CD4-positive, alpha-beta T cell treated with Interleukin-2 at 100 ng/mL for 4 hours (primary cell): ENCODE measurements around the gene IGLON5.

Source experiments
- DNase-seq: peaks from one replicate; pipeline ENCODE4 v3.0.0-alpha.2; 2020; ENCODE audit warnings: low spot score

IGLON5 gene

GRCh38 chr19:51365211-51365964 is 53.9 kb downstream of the IGLON5 start:
- DNase-seq = peak; percentile 32

DNA sequence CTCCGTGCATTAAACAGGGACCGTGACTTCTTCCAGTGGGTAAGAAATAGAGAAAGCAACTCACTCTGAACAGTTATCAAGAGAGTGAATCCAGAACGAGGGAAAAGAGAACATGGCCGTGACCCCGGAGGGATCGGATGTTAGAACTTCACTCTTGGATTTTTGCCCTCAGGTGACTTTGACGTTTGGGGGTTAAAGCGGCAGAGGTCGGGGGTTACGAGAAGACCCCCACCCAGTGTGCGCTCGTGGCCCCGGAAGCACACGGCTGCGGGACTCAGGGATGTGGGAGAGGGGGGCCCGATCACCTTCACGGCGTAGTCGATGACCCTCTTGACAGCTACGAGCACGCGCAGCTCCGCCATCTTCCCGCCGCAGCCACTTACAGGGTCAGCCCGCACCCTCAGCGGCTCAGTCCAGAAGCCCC is 54.5 kb downstream of the IGLON5 start, which contains the start of gene ETFB:
TSS of gene ETFB (minus strand) at position 424 of the 424 bp plus-strand sequence. CDS start at position 362, 62 bp downstream.
- DNase-seq = no peak

GRCh38 chr19:51366389-51367254 is 55.2 kb downstream of the IGLON5 start:
- DNase-seq = peak; percentile 94

GRCh38 chr19:51367255-51367564 is 55.8 kb downstream of the IGLON5 start:
- DNase-seq = no peak

DNA sequence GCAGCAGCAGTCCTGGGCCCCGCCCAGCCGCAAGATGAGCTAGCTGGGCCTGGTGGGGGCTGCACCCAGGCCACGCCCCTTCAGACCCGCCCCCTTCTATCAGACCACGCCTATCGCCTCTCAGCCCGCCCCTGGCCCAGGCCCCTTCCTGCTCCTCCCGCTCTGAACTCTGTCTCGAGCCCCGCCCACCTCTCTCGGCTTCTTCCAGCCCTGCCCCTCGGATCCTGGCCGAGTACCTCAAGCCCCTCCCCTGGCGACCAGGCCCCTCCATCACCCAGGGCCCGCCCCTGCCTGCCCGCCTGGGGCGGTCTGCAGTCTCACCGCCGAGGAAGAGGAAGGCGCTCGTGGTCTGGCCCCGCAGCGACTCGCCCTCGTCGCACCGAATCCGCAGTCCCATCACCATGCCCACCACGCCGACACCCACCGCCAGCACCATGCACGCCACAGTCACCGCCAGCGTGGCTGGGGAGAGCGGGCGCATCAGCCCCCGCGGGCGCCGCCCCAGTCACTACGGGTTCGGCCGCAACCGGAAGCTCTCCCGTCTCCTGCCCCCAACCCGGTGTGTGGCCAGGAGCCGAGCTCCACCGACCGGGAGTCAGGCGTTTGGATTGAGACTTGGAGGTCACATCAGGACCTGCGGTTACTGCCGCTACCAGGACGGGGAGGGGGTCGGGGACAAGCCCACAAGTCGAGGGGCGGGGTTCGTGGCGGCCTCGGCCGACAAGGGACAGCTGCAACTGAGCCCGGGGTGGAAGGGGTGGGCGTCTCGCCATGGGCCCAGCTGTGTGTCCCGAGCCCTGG is 56.3 kb downstream of the IGLON5 start:
- DNase-seq = peak; percentile 98

DNA sequence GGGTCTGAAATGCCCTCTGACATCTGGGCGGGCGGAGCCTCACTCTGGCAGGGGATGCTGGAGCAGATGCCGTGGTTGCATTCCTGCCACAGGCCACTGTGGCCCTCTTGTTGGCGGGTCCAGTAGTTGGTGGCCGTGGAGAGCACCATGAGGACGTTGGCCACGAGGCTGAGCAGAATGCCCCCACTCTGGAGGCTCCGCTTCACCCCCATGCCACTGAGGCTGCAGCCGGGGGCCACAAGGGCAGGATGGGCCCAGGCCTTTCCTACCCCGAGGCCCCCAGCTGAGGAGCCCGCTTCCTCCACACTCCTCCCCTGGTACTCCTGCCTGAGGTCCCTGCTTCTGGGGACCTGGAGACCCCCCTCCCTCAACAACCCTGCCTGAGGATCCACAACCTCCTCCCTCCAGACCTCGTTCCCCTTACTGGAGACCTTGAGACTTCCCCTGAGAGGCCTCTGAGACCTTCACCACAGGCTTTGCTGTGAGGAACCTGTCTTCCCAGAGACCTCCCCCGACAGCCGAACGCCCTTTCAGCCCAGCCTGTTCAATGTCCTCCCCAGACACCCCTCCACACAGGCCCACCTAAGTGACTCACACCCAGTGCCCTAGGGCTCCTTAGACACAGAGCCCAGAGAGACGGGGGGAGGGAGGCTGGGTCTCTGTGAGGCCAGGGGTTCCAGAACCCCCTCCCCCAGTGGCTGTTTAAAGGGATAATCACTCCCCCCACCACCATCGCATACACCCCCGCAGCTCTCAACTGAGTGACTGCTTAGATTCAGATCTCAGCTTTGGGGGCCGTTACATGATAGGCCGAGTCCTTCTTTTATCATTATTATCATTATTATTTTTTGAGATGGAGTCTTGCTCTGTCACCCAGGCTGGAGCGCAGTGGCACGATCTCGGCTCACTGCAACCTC is 57.2 kb downstream of the IGLON5 start, which contains the start of gene CLDND2:
TSS of gene CLDND2 (minus strand) at position 638 of the 917 bp plus-strand sequence. CDS start at position 212, 426 bp downstream.
- DNase-seq = peak; percentile 45

DNA sequence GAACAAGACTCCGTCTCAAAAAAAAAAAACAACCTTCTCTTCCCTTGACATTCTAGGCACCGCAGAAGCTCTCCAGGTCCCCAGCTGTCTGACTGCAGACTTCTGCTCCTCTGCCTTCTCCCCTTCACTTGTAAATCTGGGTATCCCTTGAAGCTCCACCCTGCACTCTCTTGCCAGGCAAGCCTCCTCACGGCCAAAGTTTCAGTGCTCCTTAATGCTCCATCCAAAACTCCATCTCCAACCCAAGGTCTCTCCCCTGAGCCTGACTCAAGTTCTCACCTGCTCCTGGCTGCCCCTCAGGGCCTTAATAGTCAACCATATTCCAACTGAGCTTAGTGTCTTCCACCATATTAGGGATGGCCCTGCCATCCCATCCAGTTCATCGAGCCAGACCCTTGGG is 58.8 kb downstream of the IGLON5 start:
- DNase-seq = no peak

DNA sequence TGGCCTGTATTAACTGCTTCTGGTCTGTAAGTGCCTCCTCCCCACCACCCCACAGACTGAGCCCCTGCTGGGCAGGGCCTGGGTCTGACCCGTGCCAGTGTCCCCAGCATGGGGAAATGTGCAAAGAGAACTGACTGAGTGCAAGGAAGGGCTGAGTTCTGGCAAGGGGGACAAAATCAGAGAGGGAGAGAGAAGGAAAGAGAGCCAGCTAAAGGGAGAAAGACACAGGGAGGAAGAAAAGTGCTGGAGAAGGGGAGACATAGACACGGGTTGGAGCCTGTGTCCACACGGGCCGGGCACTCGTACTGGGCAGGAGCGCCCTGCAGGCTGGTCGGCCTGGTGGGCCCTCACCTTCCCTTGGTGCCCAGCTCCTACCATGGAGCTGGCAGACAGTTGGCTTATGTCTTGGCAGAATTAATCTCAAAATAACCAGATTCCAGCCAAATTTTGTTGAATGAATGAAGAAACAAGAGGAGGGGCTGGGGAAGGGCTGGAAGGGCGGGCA is 59.8 kb downstream of the IGLON5 start:
- no peak for DNase-seq

DNA sequence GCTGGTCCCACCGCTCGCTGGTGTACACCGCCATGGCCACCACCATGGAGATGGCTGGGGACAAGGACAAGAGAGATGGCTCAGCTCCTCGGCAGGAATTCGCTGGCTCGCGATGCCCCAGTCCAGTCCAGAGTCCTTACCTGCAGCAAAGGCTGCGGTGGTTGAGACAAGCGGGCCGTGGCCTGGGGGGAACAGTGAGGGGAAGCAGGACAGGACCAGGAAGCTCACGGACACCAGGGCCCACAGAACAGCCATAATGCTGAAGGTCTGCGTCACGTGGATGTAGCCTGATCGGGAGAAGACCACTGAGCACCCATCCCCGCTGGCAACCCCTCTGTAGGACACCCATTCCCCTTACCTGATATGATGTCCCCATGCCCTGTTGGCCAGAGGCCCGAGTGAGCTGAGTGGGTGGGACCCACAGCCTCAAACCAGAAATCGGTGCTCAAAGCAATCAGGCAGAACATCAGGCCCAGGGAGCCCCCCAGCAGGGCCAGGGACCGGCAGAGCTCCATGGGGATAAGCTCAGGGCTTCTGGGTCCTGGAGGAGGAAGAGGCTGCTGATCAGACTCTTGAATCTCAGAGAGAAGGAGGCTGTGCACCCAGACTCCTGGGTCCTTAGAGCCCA is 60.7 kb downstream of the IGLON5 start:
- no peak for DNase-seq

- peak; percentile 92 for DNase-seq
Measured at GRCh38 chr19:51372649-51373504, 61.4 kb downstream of the IGLON5 start, which contains the start of gene NKG7. Gene NKG7, minus strand, starts transcription at chr19:51372654. Its CDS starts 119 bp downstream, at chr19:51372535.

GRCh38 chr19:51375504-51376221 is 64.2 kb downstream of the IGLON5 start:
- peak; percentile 35 for DNase-seq

DNA sequence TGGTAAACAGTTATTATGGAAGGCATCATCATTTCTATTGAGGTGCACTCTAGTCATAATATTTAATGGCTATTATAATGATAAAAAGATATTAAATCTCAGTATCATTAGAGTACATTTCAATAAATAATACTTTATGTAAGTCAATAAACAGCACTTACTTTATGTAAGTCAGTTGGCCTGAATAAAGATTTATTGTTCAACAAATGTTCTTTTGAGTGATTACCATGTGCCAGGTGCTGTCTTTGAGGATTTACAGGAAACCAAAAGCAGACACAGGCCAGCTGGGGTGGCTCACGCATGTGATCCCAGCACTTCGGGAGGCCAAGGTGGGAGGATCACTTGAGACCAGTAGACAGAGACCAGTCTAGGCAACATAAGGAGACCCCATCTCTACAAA is 66.0 kb downstream of the IGLON5 start:
- DNase-seq = no peak

GRCh38 chr19:51380379-51380778 is 68.9 kb downstream of the IGLON5 start:
- no peak for DNase-seq
